Immature natural killer cell (primary cell): Measurements from ENCODE around the gene VEGFA. TPM values are rescaled to one million over a fixed set of nuclear protein-coding genes. Genes with fewer than 3 reads are reported as not detected.
"Not testable (repeated sequence)": the region's sequence is repeated elsewhere in the genome, so short reads cannot be mapped to it uniquely, and the experiment has no call there.

Source experiments
- DNase-seq, 3 donors: peaks; one replicate each; pipeline ENCODE4 v3.0.0; 2022; ENCODE audit warnings: mixed read lengths in 1 of 3
- H3K27ac Mint-ChIP-seq, 6 donors: one replicate each; pipeline ENCODE4 v1.8.0; 2020; ENCODE audit warnings: mixed read lengths in 6 of 6, mild to moderate bottlenecking in 5 of 6, inconsistent platforms in 4 of 6, moderate library complexity in 3 of 6
- H3K27me3 Mint-ChIP-seq, 3 donors: one replicate each; pipeline ENCODE4 v1.8.0; 2020 to 2021; ENCODE audit warnings: low read depth in 3 of 3, mild to moderate bottlenecking in 3 of 3, mixed read lengths in 3 of 3, moderate library complexity in 3 of 3, inconsistent platforms in 1 of 3
- H3K36me3 Mint-ChIP-seq, 3 donors: one replicate each; pipeline ENCODE4 v1.8.0; 2020; ENCODE audit warnings: mixed read lengths in 3 of 3, inconsistent platforms in 2 of 3, mild to moderate bottlenecking in 2 of 3
- H3K4me1 Mint-ChIP-seq, 2 donors: one replicate each; pipeline ENCODE4 v1.8.0; 2020; ENCODE audit warnings: inconsistent platforms in 2 of 2, mild to moderate bottlenecking in 2 of 2, mixed read lengths in 2 of 2, moderate library complexity in 1 of 2
- H3K4me3 Mint-ChIP-seq, 5 donors: one replicate each; pipeline ENCODE4 v1.8.0; 2020; ENCODE audit warnings: mild to moderate bottlenecking in 5 of 5, mixed read lengths in 5 of 5, inconsistent platforms in 3 of 5, moderate library complexity in 3 of 5
- H3K9me3 Mint-ChIP-seq, 6 donors: one replicate each; pipeline ENCODE4 v1.8.0; 2020; ENCODE audit warnings: mild to moderate bottlenecking in 6 of 6, mixed read lengths in 6 of 6, inconsistent platforms in 4 of 6, moderate library complexity in 3 of 6
- polyA plus RNA-seq, 3 donors: library from polyadenylated mRNA; unstranded; fragments of 300-500 nt; fragmentation: Illumina TruSeq; gene quantifications; one replicate each; pipeline ENCODE4 v1.2.3, GENCODE V29; 2021

Gene VEGFA
- polyA plus RNA-seq, 3 donors from 2014 or later = 0.30 to 2.4 (median 2.1) TPM

- Mint-ChIP-seq H3K27me3 (no peaks in the 10 kb centered on the region), H3K4me3 (no peak overlapping the region), H3K36me3 (no peaks in the 10 kb centered on the region), H3K9me3 (no peaks in the 10 kb centered on the region), H3K27ac (peak overlapping the region in 1 of 6 donors; percentile 26), H3K4me1 (peaks cover 0 to 3% of the 10 kb centered on the region in 2 donors)
- no peak for DNase-seq
Observed at GRCh38 chr6:43806043-43806757, 36.2 kb downstream of the VEGFA start.

DNA sequence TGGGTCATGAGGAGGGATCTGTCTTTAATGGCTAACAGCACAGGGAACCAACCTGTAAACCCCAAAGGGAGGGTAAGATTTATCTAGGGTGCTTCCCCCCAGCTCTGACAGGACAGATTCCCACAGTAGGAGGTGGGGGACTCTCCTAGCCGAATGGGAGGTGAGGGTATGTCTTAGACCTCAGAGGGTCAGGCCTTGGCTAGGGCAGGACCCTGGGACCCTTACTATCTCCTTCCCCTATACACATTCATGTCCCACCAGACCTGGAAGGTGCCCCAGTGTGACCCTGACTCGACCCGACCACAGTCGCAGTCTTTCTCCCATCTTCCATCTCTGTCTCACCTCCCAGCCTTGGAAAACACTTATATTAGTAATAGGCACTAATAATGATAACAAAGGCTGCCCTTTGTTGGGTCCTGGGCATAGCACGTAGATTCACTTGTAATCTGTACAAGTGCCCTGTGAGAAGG lies 36.8 kb downstream of the VEGFA start:
- peaks cover 6 to 8% of the 10 kb centered on the region in 2 donors for H3K4me1 Mint-ChIP-seq
- no peak for DNase-seq
- H3K36me3 Mint-ChIP-seq = no peaks in the 10 kb centered on the region
- peaks cover 0 to 2% (median 0%) of the 10 kb centered on the region in 3 donors for H3K27me3 Mint-ChIP-seq
- no peak overlapping the region for H3K4me3 Mint-ChIP-seq
- H3K9me3 Mint-ChIP-seq = no peaks in the 10 kb centered on the region
- H3K27ac Mint-ChIP-seq = peak overlapping the region in 2 of 6 donors; percentile 37 to 42

DNA sequence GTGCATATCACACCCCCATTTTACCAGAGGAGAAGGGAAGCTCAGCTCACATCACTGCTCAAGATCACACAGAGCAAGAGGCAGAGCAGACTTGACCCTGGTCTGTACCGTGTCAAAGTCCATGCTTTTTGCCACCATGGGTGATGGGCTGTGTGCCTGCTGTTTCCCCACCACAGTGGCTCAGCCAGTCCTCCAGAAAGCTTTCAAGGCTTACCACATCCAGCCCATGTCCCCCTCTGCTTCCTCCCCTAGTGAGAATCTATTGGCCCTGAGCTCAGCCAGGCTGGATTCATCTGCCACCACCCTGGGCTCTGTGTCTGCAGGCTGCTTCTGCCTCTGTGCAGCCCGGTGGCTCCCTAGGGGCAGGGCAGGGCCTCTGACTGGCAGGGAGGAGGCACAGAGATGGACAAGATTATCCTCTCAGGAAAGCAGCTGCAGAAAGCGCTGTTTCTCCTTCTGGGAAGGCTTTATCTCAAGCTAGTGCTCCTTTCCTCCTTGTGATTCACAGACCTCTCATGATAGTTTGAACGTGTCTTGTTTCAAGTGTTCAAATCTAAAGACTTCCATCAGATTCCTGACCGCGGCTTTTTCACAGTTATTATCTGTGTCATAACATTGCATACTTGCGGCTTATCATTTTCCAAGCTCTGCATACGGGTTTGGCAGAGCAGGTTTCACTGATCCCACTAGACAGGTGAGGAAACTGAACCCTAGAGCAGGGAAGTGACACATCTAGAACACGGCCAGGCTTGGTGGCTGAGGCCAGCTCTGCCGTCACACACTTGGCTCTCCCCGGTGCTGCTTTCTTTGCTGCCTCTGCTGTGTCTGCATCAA lies 37.4 kb downstream of the VEGFA start:
- peak overlapping the region in 1 of 6 donors; percentile 37 for H3K27ac Mint-ChIP-seq
- no peaks in the 10 kb centered on the region for H3K36me3 Mint-ChIP-seq
- H3K4me3 Mint-ChIP-seq = no peak overlapping the region
- H3K27me3 Mint-ChIP-seq = peaks cover 0 to 2% (median 0%) of the 10 kb centered on the region in 3 donors
- H3K4me1 Mint-ChIP-seq = peaks cover 12 to 14% of the 10 kb centered on the region in 2 donors
- no peaks in the 10 kb centered on the region for H3K9me3 Mint-ChIP-seq
- DNase-seq = no peak

GRCh38 chr6:43808412-43808811 lies 38.4 kb downstream of the VEGFA start:
- H3K4me1 Mint-ChIP-seq = peaks cover 20 to 22% of the 10 kb centered on the region in 2 donors
- no peaks in the 10 kb centered on the region for H3K9me3 Mint-ChIP-seq
- H3K27me3 Mint-ChIP-seq = peaks cover 4 to 5% (median 4%) of the 10 kb centered on the region in 3 donors
- H3K27ac Mint-ChIP-seq = no peak overlapping the region
- no peaks in the 10 kb centered on the region for H3K36me3 Mint-ChIP-seq
- no peak overlapping the region for H3K4me3 Mint-ChIP-seq
- no peak for DNase-seq

DNA sequence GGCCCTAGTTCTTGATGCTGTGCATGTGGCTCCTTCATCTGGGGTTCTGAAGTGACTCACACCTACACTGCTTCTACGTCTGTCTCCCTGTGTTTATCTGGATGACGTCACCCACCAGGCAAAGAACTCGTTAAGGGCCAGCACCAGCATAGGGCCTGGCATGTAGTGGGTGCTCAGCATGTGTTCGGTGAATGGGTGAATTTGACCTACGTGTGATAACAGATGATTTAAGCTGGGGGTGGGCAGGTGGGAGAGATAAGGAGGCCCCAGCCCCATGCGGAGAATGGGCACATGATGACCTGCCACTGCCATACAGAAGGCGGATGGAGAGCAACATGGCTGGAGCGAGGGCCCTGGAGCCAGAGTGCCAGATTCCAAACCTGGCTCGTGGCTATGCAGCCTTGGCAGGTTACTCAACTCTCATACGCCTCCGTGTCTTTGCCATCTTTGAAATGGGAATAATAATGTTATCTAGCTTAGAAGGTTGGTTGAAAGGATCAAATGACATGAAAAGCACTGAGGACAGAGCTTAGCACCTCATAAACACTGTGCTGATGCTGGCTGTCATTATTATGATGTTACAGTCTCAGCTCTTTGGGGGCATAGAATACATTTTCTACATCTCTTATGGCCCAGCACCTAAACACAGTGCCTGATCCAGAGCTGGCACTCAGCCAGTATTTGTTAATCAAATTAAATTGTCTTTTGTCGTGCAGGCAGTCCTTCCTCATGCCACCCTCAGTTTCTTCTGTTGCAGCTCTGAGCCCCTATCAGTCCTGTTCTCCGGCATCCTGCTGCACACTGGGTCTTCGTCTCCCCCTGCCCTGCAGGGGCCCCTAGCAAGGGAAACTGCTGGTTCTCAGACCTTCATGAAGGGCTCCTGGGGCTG lies 39.6 kb downstream of the VEGFA start:
- no peak for DNase-seq
- Mint-ChIP-seq H3K27ac (peak overlapping the region in 3 of 6 donors; percentile 5 to 29 (median 13)), H3K9me3 (no peaks in the 10 kb centered on the region), H3K27me3 (peaks cover 4 to 5% (median 5%) of the 10 kb centered on the region in 3 donors), H3K4me1 (peaks cover 33 to 34% of the 10 kb centered on the region in 2 donors), H3K4me3 (no peak overlapping the region), H3K36me3 (no peaks in the 10 kb centered on the region)

GRCh38 chr6:43810965-43811732 lies 41.1 kb downstream of the VEGFA start:
- Mint-ChIP-seq H3K27me3 (peaks cover 4 to 8% (median 5%) of the 10 kb centered on the region in 3 donors), H3K4me3 (peak overlapping the region in 1 of 5 donors; percentile 66), H3K36me3 (no peaks in the 10 kb centered on the region), H3K9me3 (no peaks in the 10 kb centered on the region), H3K4me1 (peaks cover 45 to 46% of the 10 kb centered on the region in 2 donors), H3K27ac (peak overlapping the region; percentile 15 to 93 (median 65))
- no peak for DNase-seq

GRCh38 chr6:43811733-43812099 lies 41.7 kb downstream of the VEGFA start:
- H3K27ac Mint-ChIP-seq = peak overlapping the region; percentile 15 to 93 (median 65)

GRCh38 chr6:43812850-43813578 lies 43.0 kb downstream of the VEGFA start:
- Mint-ChIP-seq H3K9me3 (no peaks in the 10 kb centered on the region), H3K4me3 (peak overlapping the region; percentile 63 to 77 (median 66)), H3K27me3 (peaks cover 4 to 8% (median 5%) of the 10 kb centered on the region in 3 donors), H3K36me3 (no peaks in the 10 kb centered on the region), H3K4me1 (peaks cover 54 to 57% of the 10 kb centered on the region in 2 donors), H3K27ac (peak overlapping the region; percentile 65 to 85 (median 79))
- DNase-seq = peak; percentile 63 to 77 (median 76)

More at GRCh38 chr6:43811733-43812099, 41.7 kb downstream of the VEGFA start:
- Mint-ChIP-seq H3K36me3 (no peaks in the 10 kb centered on the region), H3K4me1 (peaks cover 50% of the 10 kb centered on the region in 2 donors), H3K27me3 (peaks cover 4 to 8% (median 5%) of the 10 kb centered on the region in 3 donors), H3K9me3 (no peaks in the 10 kb centered on the region), H3K4me3 (peak overlapping the region in 2 of 5 donors; percentile 30 to 66)
- DNase-seq = no peak

GRCh38 chr6:43814111-43814510 lies 44.1 kb downstream of the VEGFA start:
- H3K9me3 Mint-ChIP-seq = no peaks in the 10 kb centered on the region
- no peaks in the 10 kb centered on the region for H3K36me3 Mint-ChIP-seq
- H3K4me1 Mint-ChIP-seq = peaks cover 53 to 57% of the 10 kb centered on the region in 2 donors
- peaks cover 4 to 8% (median 5%) of the 10 kb centered on the region in 3 donors for H3K27me3 Mint-ChIP-seq
- H3K27ac Mint-ChIP-seq = peak overlapping the region in 5 of 6 donors; percentile 11 to 81 (median 74)
- no peak for DNase-seq
- H3K4me3 Mint-ChIP-seq = peak overlapping the region; percentile 3 to 77 (median 66)

DNA sequence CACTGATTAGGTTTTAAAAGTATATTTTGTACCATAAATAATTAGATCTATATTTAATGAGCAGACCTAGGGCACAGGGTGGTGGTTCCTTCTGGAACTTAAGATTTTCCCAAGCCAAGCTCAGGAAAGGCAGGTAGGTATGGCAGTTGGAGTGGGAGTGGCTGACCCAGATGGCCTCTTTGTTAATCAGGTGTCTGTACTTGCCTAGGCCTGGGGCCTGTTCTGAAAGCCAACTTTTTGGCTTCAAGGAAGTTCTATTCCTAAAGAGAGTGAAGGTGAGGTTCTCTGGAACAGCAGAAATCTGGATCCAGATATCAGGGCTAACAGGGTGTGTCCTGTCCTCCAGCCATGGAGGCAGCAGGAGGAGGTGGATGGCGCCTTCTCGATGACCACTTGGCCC lies 44.9 kb downstream of the VEGFA start:
- Mint-ChIP-seq H3K36me3 (no peaks in the 10 kb centered on the region), H3K9me3 (no peaks in the 10 kb centered on the region), H3K4me1 (peaks cover 53 to 57% of the 10 kb centered on the region in 2 donors), H3K4me3 (no peak overlapping the region), H3K27ac (peak overlapping the region in 2 of 6 donors; percentile 5 to 50), H3K27me3 (peaks cover 4 to 9% (median 8%) of the 10 kb centered on the region in 3 donors)
- DNase-seq = no peak

DNA sequence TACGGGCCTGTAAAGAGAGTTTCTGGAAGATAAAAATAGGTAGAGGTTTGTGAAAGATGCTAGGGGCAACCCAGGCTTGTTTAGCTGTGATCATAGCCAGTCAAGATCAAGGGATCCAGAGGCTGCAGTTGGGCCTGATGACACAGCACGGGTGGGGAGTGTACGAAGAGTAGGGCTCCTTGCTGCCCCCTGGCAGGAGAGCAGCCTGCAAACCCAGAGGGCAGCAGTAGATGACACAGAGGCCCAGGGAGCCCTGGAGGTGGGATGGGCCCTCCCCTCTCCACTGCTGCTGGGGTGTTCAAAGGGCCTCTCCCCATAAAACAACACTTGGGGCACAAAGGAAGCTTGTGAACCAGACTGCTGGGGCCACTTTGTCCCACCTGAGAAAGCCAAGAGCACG lies 47.2 kb downstream of the VEGFA start:
- Mint-ChIP-seq H3K27me3 (peaks cover 6 to 10% (median 8%) of the 10 kb centered on the region in 3 donors), H3K4me1 (peaks cover 43 to 47% of the 10 kb centered on the region in 2 donors), H3K36me3 (no peaks in the 10 kb centered on the region), H3K9me3 (no peaks in the 10 kb centered on the region), H3K27ac (peak overlapping the region in 2 of 6 donors; percentile 48 to 55), H3K4me3 (no peak overlapping the region)
- DNase-seq = peak in 1 of 3 donors; percentile 9

GRCh38 chr6:43818973-43819372 lies 49.0 kb downstream of the VEGFA start:
- peaks cover 33 to 34% of the 10 kb centered on the region in 2 donors for H3K4me1 Mint-ChIP-seq
- H3K9me3 Mint-ChIP-seq, H3K4me3 Mint-ChIP-seq, H3K27me3 Mint-ChIP-seq, H3K36me3 Mint-ChIP-seq, H3K27ac Mint-ChIP-seq, DNase-seq: not testable (repeated sequence)
